ENCODE results near the gene LAMA2. TPM values are rescaled to one million over a fixed set of nuclear protein-coding genes. Genes with fewer than 3 reads are reported as not detected.

LAMA2 gene
- total and polyA plus RNA-seq, 2 of the 13 experiments (the other 11 are each of a cell fraction or from before 2014, with no cell fraction given) = 0.11 to 0.28 TPM

- 0 out of 2 replicates have a peak, but pooled peaks have one; percentile 11 for TF ChIP-seq NCOA2 (CRISPR knock-in tag; IDR thresholded peaks at IDR 0.05)
- no peak for TF ChIP-seq ZNF329 (CRISPR knock-in tag; IDR thresholded peaks at IDR 0.05; ENCODE audit: low read depth)
- TF ChIP-seq SNRNP70 (IDR thresholded peaks at IDR 0.05; ENCODE audit: low read depth, low read length) = no peak
- no peak for TF ChIP-seq SETDB1 (CRISPR knock-in tag; IDR thresholded peaks at IDR 0.05; ENCODE audit: borderline replicate concordance)
- no peak for TF ChIP-seq ZNF713 (CRISPR knock-in tag; IDR thresholded peaks at IDR 0.05)
- no peak for TF ChIP-seq ZSCAN12 (CRISPR knock-in tag; IDR thresholded peaks at IDR 0.05)
- TF ChIP-seq ZNF543 (CRISPR knock-in tag; IDR thresholded peaks at IDR 0.05) = no peak
- no peak for TF ChIP-seq SOX6 (IDR thresholded peaks at IDR 0.05)
- no peak; the same call in 1 of the 2 replicates for TF ChIP-seq SOX6 (CRISPR knock-in tag; IDR thresholded peaks at IDR 0.05)
- 0 out of 2 replicates have a peak, but pooled peaks have one; percentile 8 for TF ChIP-seq HMG20A (CRISPR knock-in tag; IDR thresholded peaks at IDR 0.05; ENCODE audit: borderline replicate concordance)
- no peak for TF ChIP-seq ZBTB20 (CRISPR knock-in tag; IDR thresholded peaks at IDR 0.05; ENCODE audit: borderline replicate concordance, low read depth)
- TF ChIP-seq HNF4A (CRISPR knock-in tag; IDR thresholded peaks at IDR 0.05) = 0 out of 2 replicates have a peak, but pooled peaks have one; percentile 21
- peak; percentile 89 for TF ChIP-seq CEBPG (CRISPR knock-in tag; IDR thresholded peaks at IDR 0.05)
- TF ChIP-seq ZNF576 (CRISPR knock-in tag; IDR thresholded peaks at IDR 0.05) = no peak
- TF ChIP-seq PHF20 (CRISPR knock-in tag; IDR thresholded peaks at IDR 0.05) = no peak
- peak; percentile 69; the same call in 1 of the 2 replicates for TF ChIP-seq ATF3 (CRISPR knock-in tag; IDR thresholded peaks at IDR 0.05)
- no peak for TF ChIP-seq ZC3H4 (CRISPR knock-in tag; IDR thresholded peaks at IDR 0.05; ENCODE audit: borderline replicate concordance)
- TF ChIP-seq KAT8 (CRISPR knock-in tag; IDR thresholded peaks at IDR 0.05) = peak; percentile 10; the same call in 1 of the 2 replicates
- TF ChIP-seq CSRNP2 (CRISPR knock-in tag; conservative IDR thresholded peaks at IDR 0.05; ENCODE audit: low read depth) = no peak
- TF ChIP-seq ZNF652 (CRISPR knock-in tag; IDR thresholded peaks at IDR 0.05; ENCODE audit: borderline replicate concordance, low read depth) = no peak; the same call in 1 of the 2 replicates
- TF ChIP-seq ZNF678 (CRISPR knock-in tag; IDR thresholded peaks at IDR 0.05) = no peak
- TF ChIP-seq ZNF362 (CRISPR knock-in tag; IDR thresholded peaks at IDR 0.05; ENCODE audit: borderline replicate concordance) = peak; percentile 67; the same call in 1 of the 2 replicates
- TF ChIP-seq ZFP36L1 (CRISPR knock-in tag; IDR thresholded peaks at IDR 0.05) = no peak
- no peak for TF ChIP-seq SUZ12 (IDR thresholded peaks at IDR 0.05; ENCODE audit: low read depth, low read length)
- TF ChIP-seq ZNF614 (CRISPR knock-in tag; IDR thresholded peaks at IDR 0.05; ENCODE audit: borderline replicate concordance) = no peak
- no peak for TF ChIP-seq ZNF180 (CRISPR knock-in tag; IDR thresholded peaks at IDR 0.05; ENCODE audit: borderline replicate concordance, low read depth)
- TF ChIP-seq ZNF121 (CRISPR knock-in tag; IDR thresholded peaks at IDR 0.05) = peak; percentile 98
- no peak for TF ChIP-seq PBX2 (CRISPR knock-in tag; IDR thresholded peaks at IDR 0.05)
Measured at GRCh38 chr6:129498950-129499842, 616.3 kb downstream of the LAMA2 start (continued).

All from HepG2 (cell line).